Sigmoid colon (tissue), 7 donors: ENCODE measurements around the gene MAGI2. TPM values are rescaled to one million over a fixed set of nuclear protein-coding genes. Genes with fewer than 3 reads are reported as not detected.
"Not testable (repeated sequence)": the region's sequence is repeated elsewhere in the genome, so short reads cannot be mapped to it uniquely, and the experiment has no call there.

Experiments
- DNase-seq: peaks from one replicate; pipeline ENCODE4 v3.0.0-alpha.2; 2019
- H3K27ac ChIP-seq, 4 donors: fragments of 200-600 bp; sonication (generic); one replicate each; pipeline ENCODE4 v1.5.1; 2016 to 2019; ENCODE audit warnings: mild to moderate bottlenecking in 1 of 4
- H3K27me3 ChIP-seq, 3 donors: fragments of 200-600 bp; sonication (generic); one replicate each; pipeline ENCODE4 v1.5.1; 2019; ENCODE audit warnings: mild to moderate bottlenecking in 1 of 3
- H3K36me3 ChIP-seq, 4 donors: fragments of 200-600 bp; sonication (generic); one replicate each; pipeline ENCODE4 v1.5.1; 2016 to 2019
- H3K4me1 ChIP-seq, 4 donors: fragments of 200-600 bp; sonication (generic); one replicate each; pipeline ENCODE4 v1.5.1; 2017 to 2019
- H3K4me3 ChIP-seq, 4 donors: fragments of 200-600 bp; sonication (generic); one replicate each; pipeline ENCODE4 v1.5.1; 2017 to 2019; ENCODE audit warnings: mild to moderate bottlenecking in 2 of 4, moderate library complexity in 1 of 4
- H3K9me3 ChIP-seq, 4 donors: fragments of 200-600 bp in 3 of 4; sonication (generic) in 3 of 4; one replicate each; pipeline versions ENCODE4 v1.5.1 to v1.6.1; 2013 to 2019
- EP300 ChIP-seq, 4 donors: sonication (generic); formaldehyde crosslinking; IDR thresholded peaks; one replicate each; pipeline ENCODE4 v1.6.1; 2017; ENCODE audit warnings: antibody characterized with exemption in 4 of 4
- POLR2A ChIP-seq, 2 donors: fragments of 450-650 bp; IDR thresholded peaks; one replicate each; pipeline ENCODE4 v1.6.1; 2016; ENCODE audit warnings: antibody characterized with exemption in 2 of 2, mild to moderate bottlenecking in 2 of 2, moderate library complexity in 2 of 2
- POLR2AphosphoS5 ChIP-seq, 4 donors: sonication (generic); formaldehyde crosslinking; IDR thresholded peaks; one replicate each; pipeline ENCODE4 v1.6.1; 2017; ENCODE audit warnings: antibody characterized with exemption in 4 of 4
- WGBS, 2 donors: extraction: QIAGEN DNeasy Blood & Tissue Kit; methylation state at CpG; one replicate each; pipeline ENCODE4 v1.1.7; 2013; 5-methylcytosine and 5-hydroxymethylcytosine counted together
- intact Hi-C: fragments of 100-400 bp; cut with DNase I; formaldehyde crosslinking; loops from one replicate; pipeline ENCODE4 v1.15.1; 2023
- polyA plus RNA-seq, 3 donors: library from polyadenylated mRNA; stranded (reverse); fragments of 200-250 nt; gene quantifications; one replicate each; pipeline ENCODE4 v1.2.3, GENCODE V29; 2013
- total RNA-seq, 4 donors: library from RNA; depleted of rRNA; stranded (reverse); fragments of >200 nt; gene quantifications; one replicate each; pipeline ENCODE4 v1.1.0, GENCODE V29; 2016
- TF ChIP-seq, protein P1 (sequence below), 4 experiments: fragments of 450-650 bp in 3 of 4; fragments of 200-600 bp in 1 of 4; IDR thresholded peaks; one replicate each; pipeline ENCODE4 v1.5.1; 2016 to 2019; ENCODE audit warnings: antibody characterized with exemption in 4 of 4, mild to moderate bottlenecking in 3 of 4, moderate library complexity in 2 of 4
- donor health status: healthy with polysubstance abuse.
- donor health status: Bipolar disorder and iron deficiency.
- donor health status: healthy.

MAGI2 gene
- total and polyA plus RNA-seq, 7 donors, result 0.69 to 26.9 (median 14.7) TPM

DNA sequence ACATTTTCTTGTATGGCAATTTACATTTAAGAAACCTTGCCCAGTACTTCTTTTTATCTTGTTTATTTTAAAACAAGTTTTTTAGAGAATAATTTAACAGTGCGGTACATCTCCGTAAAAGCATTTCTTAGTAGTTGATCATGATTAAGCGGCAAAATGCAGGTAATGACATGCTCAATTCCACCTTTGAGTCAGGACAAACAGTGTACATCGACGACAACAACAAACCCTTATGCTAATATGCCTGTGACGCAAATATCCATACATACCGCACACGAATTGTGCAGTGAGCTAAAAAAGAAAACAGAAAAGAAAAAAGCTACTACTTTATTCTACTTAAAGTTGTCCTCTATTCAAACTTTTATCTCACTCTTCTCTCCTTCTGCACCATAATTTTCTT lies 1.9 kb downstream of the MAGI2 start:
- H3K4me1 ChIP-seq, result peaks cover 0 to 32% (median 23%) of the 10 kb centered on the region in 4 donors
- H3K36me3 ChIP-seq, result no peaks in the 10 kb centered on the region
- WGBS, 2 donors, result 38% methylated on average over 8 of the region's 8 CpGs
- no peak for DNase-seq
- peak overlapping the region; percentile 90 to 97 (median 94) for H3K27ac ChIP-seq
- intact Hi-C loops, result loop anchor here (5.0 kb wide), 1 partner anchor 154 kb away; no protein-coding TSS in a partner anchor
- no peak for TF ChIP-seq POLR2A (IDR thresholded peaks at IDR 0.05)
- TF ChIP-seq, protein P1, sequence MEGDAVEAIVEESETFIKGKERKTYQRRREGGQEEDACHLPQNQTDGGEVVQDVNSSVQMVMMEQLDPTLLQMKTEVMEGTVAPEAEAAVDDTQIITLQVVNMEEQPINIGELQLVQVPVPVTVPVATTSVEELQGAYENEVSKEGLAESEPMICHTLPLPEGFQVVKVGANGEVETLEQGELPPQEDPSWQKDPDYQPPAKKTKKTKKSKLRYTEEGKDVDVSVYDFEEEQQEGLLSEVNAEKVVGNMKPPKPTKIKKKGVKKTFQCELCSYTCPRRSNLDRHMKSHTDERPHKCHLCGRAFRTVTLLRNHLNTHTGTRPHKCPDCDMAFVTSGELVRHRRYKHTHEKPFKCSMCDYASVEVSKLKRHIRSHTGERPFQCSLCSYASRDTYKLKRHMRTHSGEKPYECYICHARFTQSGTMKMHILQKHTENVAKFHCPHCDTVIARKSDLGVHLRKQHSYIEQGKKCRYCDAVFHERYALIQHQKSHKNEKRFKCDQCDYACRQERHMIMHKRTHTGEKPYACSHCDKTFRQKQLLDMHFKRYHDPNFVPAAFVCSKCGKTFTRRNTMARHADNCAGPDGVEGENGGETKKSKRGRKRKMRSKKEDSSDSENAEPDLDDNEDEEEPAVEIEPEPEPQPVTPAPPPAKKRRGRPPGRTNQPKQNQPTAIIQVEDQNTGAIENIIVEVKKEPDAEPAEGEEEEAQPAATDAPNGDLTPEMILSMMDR (IDR thresholded peaks at IDR 0.05), result no peak
- TF ChIP-seq EP300 (IDR thresholded peaks at IDR 0.05), result no peak
- no peak for TF ChIP-seq POLR2AphosphoS5 (IDR thresholded peaks at IDR 0.05)
- no peaks in the 10 kb centered on the region for H3K27me3 ChIP-seq
- peak overlapping the region; percentile 74 to 84 (median 79) for H3K4me3 ChIP-seq
- H3K9me3 ChIP-seq, result no peaks in the 10 kb centered on the region

- H3K27me3 ChIP-seq, H3K36me3 ChIP-seq, H3K27ac ChIP-seq, H3K4me1 ChIP-seq, H3K4me3 ChIP-seq, DNase-seq, H3K9me3 ChIP-seq, intact Hi-C loops: not testable (repeated sequence)
- 75 to 87% methylated on average over 3 of the region's 3 CpGs for WGBS, 2 donors
Measured at GRCh38 chr7:79442766-79443165, 10.7 kb downstream of the MAGI2 start.

- H3K27me3 ChIP-seq, result no peaks in the 10 kb centered on the region
- H3K36me3 ChIP-seq, result no peaks in the 10 kb centered on the region
- DNase-seq, result no peak
- no peak overlapping the region for H3K27ac ChIP-seq
- no peaks in the 10 kb centered on the region for H3K4me1 ChIP-seq
- H3K4me3 ChIP-seq, result no peak overlapping the region
- intact Hi-C loops, result no loop called here
- H3K9me3 ChIP-seq, result no peaks in the 10 kb centered on the region
- TF ChIP-seq, protein P1 (IDR thresholded peaks at IDR 0.05), result no peak
- TF ChIP-seq POLR2A (IDR thresholded peaks at IDR 0.05), result no peak
- no peak for TF ChIP-seq EP300 (IDR thresholded peaks at IDR 0.05)
- no peak for TF ChIP-seq POLR2AphosphoS5 (IDR thresholded peaks at IDR 0.05)
Measured at GRCh38 chr7:79436378-79436777, 17.1 kb downstream of the MAGI2 start.

- Histone ChIP-seq H3K4me3 (no peak overlapping the region), H3K27ac (no peak overlapping the region), H3K4me1 (no peaks in the 10 kb centered on the region), H3K27me3 (no peaks in the 10 kb centered on the region), H3K36me3 (no peaks in the 10 kb centered on the region), H3K9me3 (no peaks in the 10 kb centered on the region)
- WGBS, 2 donors, result 0 to 62% methylated on average over 1 of the region's 1 CpG
- intact Hi-C loops, result no loop called here
- DNase-seq, result no peak
- no peak for TF ChIP-seq POLR2A (IDR thresholded peaks at IDR 0.05)
- TF ChIP-seq, protein P1 (IDR thresholded peaks at IDR 0.05), result no peak
- TF ChIP-seq POLR2AphosphoS5 (IDR thresholded peaks at IDR 0.05), result no peak
- no peak for TF ChIP-seq EP300 (IDR thresholded peaks at IDR 0.05)
Measured at GRCh38 chr7:79434867-79435266, 18.6 kb downstream of the MAGI2 start.

DNA sequence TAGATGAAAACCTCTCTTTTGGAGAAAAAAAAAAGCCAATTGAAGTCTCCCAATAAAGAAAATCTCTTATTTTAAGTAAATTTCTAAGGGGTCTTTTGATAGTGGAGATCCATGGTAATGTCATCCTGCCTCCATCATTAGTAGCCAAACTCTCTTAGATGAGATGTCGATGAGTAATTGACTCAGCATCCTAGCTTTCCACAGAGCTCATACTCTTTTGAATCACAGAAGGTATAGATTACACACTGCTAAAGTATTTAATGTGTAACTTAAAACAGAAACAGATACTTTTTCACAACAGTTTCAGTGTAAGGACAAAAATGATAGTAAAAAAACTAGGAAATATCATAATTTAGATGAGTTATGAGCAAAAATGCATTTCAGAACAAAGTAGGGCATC lies 19.4 kb downstream of the MAGI2 start:
- Histone ChIP-seq H3K9me3 (no peaks in the 10 kb centered on the region), H3K4me3 (no peak overlapping the region), H3K4me1 (no peaks in the 10 kb centered on the region), H3K27ac (no peak overlapping the region), H3K36me3 (no peaks in the 10 kb centered on the region), H3K27me3 (no peaks in the 10 kb centered on the region)
- TF ChIP-seq POLR2AphosphoS5 (IDR thresholded peaks at IDR 0.05), result no peak
- no peak for TF ChIP-seq POLR2A (IDR thresholded peaks at IDR 0.05)
- TF ChIP-seq, protein P1 (IDR thresholded peaks at IDR 0.05), result no peak
- TF ChIP-seq EP300 (IDR thresholded peaks at IDR 0.05), result no peak
- intact Hi-C loops, result no loop called here
- 97% methylated on average over 1 of the region's 1 CpG for WGBS, 2 donors
- no peak for DNase-seq
